GM10847 (cell line): ENCODE measurements around the gene B3GNT7.

Source experiments
- POLR2A ChIP-seq: IDR thresholded peaks from 2 replicates; pipeline ENCODE4 v1.6.1; 2011; ENCODE audit not compliant: insufficient read length; ENCODE audit errors: extremely low read depth

The B3GNT7 gene

GRCh38 chr2:231379266-231380215 lies 16.0 kb upstream of the B3GNT7 start:
- no peak for TF ChIP-seq POLR2A

GRCh38 chr2:231380307-231380706 lies 15.2 kb upstream of the B3GNT7 start:
- TF ChIP-seq POLR2A, result no peak

DNA sequence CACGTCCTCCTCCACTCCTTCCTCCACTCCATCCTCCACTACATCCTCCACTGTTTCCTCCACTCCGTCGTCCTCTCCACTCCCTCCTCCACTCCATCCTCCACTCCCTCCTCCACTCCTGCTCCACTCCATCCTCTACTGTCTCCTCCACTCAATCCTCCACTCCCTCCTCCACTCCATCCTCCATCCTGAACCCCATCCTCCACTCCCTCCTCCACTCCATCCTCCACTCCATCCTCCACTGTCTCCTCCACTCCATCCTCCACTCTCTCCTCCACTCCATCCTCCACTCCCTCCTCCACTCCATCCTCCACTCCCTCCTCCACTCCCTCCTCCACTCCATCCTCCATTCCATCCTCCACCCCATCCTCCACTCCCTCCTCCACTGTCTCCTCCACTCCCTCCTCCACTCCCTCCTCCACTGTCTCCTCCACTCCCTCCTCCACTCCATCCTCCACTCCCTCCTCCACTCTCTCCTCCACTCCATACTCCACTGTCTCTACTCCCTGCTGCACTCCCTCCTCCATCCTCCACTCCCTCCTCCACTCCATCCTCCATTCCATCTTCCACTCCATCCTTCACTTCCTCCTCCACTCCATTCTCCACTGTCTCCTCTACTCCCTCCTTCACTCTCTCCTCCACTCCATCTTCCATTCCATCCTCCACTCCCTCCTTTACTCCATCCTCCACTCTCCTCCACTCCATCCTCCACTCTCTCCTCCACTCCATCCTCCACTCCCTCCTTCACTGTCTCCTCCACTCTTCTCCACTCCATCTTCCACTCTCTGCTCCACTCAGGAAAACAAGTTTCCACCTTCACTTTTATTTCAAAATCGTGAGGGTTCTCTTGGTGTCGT lies 14.3 kb upstream of the B3GNT7 start:
- no peak for TF ChIP-seq POLR2A

GRCh38 chr2:231382116-231382515 lies 13.4 kb upstream of the B3GNT7 start:
- TF ChIP-seq POLR2A, result no peak

DNA sequence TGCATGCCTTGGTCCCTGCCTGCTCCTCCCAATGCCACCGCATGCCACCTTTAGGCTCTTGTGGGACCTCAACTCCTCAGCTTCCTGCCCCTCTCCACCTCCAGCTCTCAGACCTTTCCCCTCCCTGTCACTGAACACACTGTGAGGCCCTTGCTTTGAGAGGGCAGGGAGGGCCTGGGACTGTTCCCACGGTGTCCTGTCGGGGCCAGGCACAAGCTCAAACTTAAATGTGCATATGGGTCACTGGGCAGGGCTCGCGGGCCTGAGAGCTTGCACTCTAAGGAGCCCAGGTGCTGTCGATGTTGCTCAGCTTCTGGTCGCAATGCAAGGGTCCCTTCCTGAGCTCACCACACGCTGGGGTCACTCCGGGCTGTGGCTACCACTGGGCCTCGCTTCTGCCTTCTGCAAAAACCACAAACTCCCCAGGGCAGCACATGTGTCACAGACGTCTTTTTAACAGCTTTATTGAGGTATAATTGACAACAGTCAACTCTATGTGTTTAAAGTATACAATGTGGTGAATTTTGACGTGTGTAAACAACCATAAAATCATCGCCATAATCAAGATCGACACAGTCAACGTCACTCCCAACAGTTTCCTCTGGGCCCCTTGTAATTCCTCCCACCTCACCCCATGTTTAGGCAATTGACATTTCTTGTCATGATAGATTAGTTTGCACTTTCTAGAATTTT lies 11.9 kb upstream of the B3GNT7 start:
- TF ChIP-seq POLR2A, result no peak

GRCh38 chr2:231384109-231384435 lies 11.4 kb upstream of the B3GNT7 start:
- TF ChIP-seq POLR2A, result no peak

GRCh38 chr2:231384970-231385369 lies 10.5 kb upstream of the B3GNT7 start:
- TF ChIP-seq POLR2A, result no peak

- TF ChIP-seq POLR2A, result no peak
These were observed 10.1 kb upstream of the B3GNT7 start for GRCh38 chr2:231385429-231385828.

GRCh38 chr2:231386446-231386845 lies 9.1 kb upstream of the B3GNT7 start:
- no peak for TF ChIP-seq POLR2A

- TF ChIP-seq POLR2A, result no peak
These were observed 7.4 kb upstream of the B3GNT7 start for GRCh38 chr2:231387904-231388724.

- no peak for TF ChIP-seq POLR2A
These were observed 6.7 kb upstream of the B3GNT7 start for GRCh38 chr2:231388725-231389346.

DNA sequence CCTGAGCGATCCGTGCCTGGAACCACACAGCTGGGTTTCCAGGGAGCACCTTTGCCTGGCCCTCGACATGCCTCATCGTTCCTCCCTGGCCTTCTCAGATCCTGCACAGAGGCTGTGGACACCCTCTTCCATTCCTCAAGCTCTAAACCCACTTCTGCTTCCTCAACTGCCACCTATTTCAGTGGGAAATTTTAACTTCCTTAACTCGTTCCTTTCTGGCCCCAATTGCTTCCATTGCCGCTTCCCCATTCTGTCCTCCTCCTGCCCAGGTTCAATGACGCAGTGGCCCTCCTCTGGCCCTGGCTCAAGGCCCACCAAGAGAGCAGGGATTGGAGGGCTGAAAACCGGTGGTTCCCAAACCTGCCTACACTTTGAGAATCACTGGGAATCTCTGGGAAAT lies 4.8 kb upstream of the B3GNT7 start:
- no peak for TF ChIP-seq POLR2A

GRCh38 chr2:231391981-231392380 lies 3.5 kb upstream of the B3GNT7 start:
- no peak for TF ChIP-seq POLR2A

GRCh38 chr2:231392431-231393148 lies 2.9 kb upstream of the B3GNT7 start:
- no peak for TF ChIP-seq POLR2A
